ENCODE data around the gene MPDU1.

Gene MPDU1

DNA sequence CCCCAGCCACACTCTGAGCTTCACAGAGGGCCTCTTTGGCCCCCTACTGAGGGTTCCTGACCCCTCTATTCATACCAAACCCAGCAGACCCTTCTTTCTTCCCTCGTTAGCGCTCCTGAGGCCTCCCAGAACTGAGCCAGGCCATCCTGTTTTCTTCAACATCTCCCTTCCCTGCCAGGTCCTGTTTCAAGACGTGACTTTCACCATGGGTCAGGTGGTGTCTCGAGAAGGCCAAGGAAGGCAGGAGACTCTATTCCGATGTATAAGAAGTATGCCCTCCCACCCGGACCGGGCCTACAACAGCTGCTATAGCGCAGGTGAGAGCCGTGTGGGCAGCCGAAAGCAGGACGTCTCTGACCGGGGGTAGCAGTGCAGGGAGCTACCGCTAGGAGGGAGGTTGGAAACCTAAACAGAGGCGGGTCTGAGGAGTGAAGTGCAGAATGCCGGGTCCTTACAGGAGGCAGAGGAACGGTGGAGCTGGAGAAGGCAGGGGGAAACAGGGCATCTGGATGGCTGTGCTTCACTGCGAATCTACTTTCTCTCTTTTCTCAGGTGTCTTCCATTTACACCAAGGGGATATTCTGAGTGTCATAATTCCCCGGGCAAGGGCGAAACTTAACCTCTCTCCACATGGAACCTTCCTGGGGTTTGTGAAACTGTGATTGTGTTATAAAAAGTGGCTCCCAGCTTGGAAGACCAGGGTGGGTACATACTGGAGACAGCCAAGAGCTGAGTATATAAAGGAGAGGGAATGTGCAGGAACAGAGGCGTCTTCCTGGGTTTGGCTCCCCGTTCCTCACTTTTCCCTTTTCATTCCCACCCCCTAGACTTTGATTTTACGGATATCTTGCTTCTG, 23.3 kb upstream of the MPDU1 start:
- DNase-seq (ENCODE audit: low read depth in 3 of 3) = peak; percentile 51 to 61 (median 52)

DNA sequence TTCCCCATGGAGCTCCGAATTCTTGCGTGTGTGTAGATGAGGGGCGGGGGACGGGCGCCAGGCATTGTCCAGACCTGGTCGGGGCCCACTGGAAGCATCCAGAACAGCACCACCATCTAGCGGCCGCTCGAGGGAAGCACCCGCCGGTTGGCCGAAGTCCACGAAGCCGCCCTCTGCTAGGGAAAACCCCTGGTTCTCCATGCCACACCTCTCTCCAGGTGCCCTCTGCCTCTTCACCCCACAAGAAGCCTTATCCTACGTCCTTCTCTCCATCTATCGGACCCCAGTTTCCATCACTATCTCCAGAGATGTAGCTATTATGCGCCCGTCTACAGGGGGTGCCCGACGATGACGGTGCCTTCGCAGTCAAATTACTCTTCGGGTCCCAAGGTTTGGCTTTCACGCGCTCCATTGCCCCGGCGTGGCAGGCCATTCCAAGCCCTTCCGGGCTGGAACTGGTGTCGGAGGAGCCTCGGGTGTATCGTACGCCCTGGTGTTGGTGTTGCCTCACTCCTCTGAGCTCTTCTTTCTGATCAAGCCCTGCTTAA, 22.6 kb upstream of the MPDU1 start:
- peak; percentile 75 to 83 (median 77) for DNase-seq (ENCODE audit: low read depth in 3 of 3)

DNA sequence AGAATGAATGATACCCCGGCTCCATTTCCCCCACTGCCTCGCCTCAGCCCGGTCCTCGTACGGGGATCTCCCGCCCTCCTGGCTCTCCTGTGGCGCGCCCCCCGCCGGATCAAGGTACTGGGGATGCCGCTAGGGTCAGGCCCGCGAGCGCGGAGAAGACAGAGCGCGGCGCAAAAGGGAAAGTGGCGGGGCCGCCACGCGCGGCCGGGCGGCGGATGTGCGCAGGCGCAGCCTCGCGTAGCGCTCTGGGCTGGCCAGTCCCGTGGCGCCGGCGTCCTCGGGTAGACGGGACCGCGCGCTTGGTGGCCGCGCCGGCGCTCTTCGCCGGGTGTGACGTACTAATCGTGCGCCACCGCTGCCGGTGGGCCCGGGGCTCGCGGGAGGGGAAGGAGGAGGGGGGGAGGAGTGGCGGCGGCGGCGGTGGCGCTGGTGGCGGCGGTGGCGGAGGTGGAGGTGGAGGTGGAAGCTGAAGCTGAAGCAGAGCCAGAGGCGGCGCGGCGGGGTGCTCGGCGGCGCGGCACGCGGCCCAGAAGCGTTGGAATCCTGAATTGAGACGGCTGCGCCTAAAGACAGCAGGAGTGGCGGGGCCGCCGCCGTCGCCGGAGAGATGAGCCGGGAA, 22.0 kb upstream of the MPDU1 start, which contains the start of gene SENP3:
Gene SENP3, plus strand, starts transcription at position 331 of the 619 bp plus-strand sequence. CDS start 1,158 bp downstream, outside the sequence.
- peak; percentile 79 to 90 (median 82) for DNase-seq (ENCODE audit: low read depth in 3 of 3)

DNA sequence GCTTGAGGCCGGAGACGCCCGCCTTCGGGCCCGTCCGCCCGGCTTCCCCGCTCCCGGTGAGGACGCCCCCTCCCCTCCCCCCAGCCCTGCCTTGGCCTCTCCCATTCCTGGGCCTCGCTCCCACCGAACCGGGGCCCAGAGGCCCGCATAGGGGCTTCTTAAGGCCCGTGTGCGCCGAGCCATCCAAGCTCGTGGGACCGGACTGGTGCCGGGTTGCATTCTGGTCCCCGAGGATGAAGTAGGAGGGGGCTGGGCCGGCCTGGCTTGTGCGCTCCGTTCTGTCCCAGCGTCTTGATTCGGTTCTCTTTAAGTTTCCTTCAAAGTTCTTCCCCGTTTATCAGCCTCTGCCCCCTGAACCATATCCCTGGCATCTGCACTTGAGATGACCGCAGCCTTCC, 21.4 kb upstream of the MPDU1 start:
- DNase-seq (ENCODE audit: low read depth in 3 of 3) = no peak

DNA sequence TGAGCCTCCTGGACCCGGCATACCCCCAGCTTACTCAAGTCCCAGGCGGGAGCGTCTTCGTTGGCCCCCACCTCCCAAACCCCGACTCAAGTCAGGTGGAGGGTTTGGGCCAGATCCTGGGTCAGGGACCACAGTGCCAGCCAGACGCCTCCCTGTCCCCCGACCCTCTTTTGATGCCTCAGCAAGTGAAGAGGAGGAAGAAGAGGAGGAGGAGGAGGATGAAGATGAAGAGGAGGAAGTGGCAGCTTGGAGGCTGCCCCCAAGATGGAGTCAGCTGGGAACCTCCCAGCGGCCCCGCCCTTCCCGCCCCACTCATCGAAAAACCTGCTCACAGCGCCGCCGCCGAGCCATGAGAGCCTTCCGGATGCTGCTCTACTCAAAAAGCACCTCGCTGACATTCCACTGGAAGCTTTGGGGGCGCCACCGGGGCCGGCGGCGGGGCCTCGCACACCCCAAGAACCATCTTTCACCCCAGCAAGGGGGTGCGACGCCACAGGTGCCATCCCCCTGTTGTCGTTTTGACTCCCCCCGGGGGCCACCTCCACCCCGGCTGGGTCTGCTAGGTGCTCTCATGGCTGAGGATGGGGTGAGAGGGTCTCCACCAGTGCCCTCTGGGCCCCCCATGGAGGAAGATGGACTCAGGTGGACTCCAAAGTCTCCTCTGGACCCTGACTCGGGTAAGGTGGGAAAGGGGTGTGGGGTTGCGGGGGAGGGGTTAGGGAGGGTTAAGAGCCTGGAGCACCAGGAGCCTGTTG, 20.4 kb upstream of the MPDU1 start:
- no peak for DNase-seq (ENCODE audit: low read depth in 3 of 3)

DNA sequence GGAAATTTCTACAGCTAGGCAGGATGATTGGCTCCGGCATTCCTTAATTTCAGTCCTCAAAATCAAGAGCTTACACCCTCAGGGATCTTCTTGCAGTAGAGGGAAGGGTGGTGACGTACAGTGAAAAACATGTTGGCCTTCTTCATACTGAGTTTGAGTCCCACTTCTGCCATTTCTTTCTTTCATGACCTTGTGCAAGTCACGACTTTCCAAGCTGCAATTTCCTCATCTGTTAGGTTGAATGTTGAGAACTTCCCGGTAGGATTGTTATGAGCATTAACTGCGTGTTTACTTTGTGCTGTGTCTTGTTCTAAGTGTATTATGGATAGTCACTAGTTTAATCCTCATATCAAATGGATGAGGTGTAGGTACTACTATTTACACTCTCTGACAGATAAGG, 14.1 kb upstream of the MPDU1 start:
- no peak for DNase-seq (ENCODE audit: low read depth in 3 of 3)

DNA sequence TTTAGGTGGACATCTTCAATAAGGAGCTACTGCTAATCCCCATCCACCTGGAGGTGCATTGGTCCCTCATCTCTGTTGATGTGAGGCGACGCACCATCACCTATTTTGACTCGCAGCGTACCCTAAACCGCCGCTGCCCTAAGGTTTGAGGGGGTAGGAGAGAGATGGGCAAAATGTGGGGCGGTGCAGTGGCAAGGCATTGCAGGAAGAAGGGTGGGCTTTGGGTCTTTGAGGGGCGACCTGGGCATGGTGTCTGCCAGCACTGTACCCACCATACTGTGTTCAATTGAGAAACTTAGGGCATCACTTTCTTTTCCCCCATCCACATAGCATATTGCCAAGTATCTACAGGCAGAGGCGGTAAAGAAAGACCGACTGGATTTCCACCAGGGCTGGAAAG, 13.3 kb upstream of the MPDU1 start:
- no peak for DNase-seq (ENCODE audit: low read depth in 3 of 3)

DNA sequence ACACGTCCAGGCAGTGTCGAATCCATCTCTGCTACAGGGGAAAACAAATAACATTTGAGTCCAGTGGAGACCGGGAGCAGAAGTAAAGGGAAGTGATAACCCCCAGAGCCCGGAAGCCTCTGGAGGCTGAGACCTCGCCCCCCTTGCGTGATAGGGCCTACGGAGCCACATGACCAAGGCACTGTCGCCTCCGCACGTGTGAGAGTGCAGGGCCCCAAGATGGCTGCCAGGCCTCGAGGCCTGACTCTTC, 11.4 kb upstream of the MPDU1 start:
- DNase-seq (ENCODE audit: low read depth in 3 of 3) = peak in 1 of 3 donors; percentile 96

DNA sequence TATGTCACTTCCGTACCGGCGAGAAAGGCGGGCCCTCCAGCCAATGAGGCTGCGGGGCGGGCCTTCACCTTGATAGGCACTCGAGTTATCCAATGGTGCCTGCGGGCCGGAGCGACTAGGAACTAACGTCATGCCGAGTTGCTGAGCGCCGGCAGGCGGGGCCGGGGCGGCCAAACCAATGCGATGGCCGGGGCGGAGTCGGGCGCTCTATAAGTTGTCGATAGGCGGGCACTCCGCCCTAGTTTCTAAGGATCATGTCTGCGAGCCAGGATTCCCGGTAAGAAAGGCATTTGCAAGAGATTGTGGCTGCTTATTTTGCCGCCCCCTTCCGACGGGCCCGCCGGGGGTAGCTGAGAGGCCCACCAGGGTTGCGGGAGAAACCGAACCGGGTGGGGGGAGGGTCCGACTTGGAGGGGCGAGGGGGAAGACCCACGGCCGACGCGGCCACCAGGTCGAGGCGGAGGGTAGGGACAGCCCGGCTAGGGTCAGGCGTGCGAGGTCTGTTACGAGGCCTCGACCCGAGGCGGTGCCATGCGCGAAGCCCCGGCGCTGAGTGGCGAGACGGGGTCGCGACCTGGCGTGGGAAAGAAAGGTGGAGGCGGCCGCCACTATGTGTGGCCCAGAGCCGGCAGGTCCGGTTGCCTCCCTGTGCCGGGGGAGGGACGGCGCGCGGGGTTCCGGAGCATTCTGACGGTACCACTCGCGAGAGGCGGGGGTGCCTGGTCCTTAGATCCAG, 10.9 kb upstream of the MPDU1 start:
- DNase-seq (ENCODE audit: low read depth in 3 of 3) = peak in 2 of 3 donors; percentile 99 to 100

DNA sequence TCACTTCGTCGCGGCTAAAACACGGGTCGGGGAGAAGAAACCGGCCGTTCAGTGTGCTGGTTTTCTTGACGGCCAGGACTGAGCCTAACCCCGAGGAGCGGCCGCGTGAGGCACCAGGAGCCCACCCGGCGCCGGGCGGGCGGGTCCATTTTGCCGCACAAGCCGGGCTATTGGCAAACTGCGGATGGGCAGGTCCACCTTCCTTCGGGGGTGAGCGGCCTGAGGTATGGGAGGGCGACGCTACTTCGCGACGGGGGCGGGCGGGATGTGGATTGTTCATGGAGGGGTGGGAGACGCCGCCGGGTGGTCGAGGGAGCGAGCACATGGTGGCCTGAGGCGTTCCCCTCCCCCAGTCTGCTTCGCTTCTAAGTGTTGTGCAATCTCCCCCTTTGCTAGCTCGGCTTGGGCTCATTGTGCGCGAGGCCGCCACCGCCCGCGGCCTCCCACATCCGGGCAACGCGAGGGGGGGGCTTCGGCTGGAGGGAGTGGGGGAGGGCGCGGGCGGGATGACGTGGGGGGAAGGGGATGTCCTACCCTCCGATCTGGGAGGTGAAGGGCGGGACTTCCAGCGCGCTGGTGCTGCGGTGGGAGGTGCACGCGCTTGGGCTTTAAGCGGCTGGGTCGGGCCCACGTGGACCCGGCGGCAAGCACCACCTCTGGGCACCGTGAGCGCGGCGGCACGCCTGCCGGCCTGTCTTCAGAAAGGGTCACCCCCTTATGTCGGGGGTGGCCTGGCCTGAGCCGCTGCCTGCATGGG, 10.2 kb upstream of the MPDU1 start:
- peak; percentile 80 to 86 (median 83) for DNase-seq (ENCODE audit: low read depth in 3 of 3)

DNA sequence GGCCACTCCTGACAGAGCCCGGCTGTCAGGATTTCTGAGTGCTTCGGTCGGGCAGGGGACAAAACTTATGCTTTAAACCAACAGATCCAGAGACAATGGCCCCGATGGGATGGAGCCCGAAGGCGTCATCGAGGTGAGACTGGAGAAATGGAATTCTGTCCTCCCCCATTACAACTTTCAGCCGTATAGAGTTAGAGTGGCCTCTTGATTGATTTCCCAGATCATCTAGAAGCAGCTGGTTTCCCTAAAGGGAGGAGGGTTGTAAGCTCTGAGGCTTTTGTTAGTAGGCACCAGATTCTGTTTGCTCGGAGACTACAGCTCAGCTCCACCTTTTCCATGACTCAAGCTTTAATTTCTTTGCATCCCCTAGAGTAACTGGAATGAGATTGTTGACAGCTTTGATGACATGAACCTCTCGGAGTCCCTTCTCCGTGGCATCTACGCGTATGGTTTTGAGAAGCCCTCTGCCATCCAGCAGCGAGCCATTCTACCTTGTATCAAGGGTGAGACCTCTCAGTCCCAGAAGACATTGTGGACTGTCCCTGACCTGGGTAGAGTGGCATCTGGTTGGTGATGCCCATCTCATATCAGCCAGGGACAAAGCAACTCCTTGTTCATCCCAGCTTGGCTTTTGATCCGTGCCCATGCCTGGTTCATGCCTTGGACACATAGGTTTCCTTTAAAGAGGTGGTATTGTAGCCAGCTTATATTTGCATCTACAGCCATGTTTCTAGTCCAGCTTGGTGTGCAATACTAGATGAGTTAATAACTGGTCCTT, 9.3 kb upstream of the MPDU1 start:
- DNase-seq (ENCODE audit: low read depth in 3 of 3) = no peak

DNA sequence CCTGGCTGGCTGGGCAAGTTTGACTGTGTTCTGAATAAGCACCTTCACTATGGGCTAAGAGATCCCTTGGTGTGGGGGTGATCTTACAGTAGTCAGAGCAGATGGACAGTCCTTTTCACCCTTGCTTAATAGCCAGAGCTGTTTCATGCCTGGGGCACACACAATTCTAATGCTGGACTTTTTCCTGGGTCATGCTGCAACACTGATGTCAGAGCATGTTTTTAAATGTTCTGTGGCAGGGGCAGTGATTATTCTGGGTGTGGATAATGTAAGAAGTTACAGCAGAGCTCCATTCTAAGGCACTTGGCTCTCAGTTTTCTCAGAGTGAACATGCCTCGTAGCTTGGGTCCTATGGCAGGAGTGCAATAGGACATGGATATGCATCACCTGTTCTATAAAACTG, 8.2 kb upstream of the MPDU1 start:
- DNase-seq (ENCODE audit: low read depth in 3 of 3) = no peak

DNA sequence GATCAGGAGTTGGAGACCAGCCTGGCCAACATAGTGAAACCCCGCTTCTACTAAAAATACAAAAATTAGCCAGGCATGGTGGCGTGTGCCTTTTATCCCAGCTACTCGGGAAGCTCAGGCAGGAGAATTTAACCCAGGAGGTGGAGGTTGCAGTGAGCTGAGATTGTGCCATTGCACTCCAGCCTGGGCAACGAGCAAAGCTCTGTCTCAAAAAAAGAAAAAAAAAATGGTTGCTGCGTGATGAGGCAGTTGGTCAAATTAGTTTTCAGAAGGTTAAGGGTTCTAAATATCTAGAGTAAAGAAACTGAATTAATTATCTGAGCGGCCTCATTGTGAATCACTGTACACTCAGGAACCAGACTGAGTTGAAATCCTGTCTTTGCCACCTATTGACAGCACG, 7.7 kb upstream of the MPDU1 start:
- DNase-seq (ENCODE audit: low read depth in 3 of 3) = no peak

DNA sequence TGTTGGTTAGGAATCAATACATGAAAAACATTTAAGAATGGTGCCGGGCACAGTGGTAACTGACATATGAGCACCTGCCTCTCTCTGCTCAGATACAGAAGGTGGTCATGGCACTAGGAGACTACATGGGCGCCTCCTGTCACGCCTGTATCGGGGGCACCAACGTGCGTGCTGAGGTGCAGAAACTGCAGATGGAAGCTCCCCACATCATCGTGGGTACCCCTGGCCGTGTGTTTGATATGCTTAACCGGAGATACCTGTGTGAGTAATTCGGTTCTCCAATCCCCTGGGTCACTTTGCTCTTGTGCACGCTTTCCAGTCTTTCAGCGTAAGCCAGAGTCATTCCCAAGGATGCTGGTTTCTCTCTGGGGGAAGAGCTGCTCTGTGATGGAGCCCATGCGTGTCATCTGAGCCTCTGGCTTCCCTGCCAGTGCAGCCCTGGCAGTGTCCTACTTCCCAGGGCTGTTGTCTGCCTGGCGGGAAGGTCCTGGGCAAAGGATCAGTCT, 7.2 kb upstream of the MPDU1 start:
- DNase-seq (ENCODE audit: low read depth in 3 of 3) = no peak

DNA sequence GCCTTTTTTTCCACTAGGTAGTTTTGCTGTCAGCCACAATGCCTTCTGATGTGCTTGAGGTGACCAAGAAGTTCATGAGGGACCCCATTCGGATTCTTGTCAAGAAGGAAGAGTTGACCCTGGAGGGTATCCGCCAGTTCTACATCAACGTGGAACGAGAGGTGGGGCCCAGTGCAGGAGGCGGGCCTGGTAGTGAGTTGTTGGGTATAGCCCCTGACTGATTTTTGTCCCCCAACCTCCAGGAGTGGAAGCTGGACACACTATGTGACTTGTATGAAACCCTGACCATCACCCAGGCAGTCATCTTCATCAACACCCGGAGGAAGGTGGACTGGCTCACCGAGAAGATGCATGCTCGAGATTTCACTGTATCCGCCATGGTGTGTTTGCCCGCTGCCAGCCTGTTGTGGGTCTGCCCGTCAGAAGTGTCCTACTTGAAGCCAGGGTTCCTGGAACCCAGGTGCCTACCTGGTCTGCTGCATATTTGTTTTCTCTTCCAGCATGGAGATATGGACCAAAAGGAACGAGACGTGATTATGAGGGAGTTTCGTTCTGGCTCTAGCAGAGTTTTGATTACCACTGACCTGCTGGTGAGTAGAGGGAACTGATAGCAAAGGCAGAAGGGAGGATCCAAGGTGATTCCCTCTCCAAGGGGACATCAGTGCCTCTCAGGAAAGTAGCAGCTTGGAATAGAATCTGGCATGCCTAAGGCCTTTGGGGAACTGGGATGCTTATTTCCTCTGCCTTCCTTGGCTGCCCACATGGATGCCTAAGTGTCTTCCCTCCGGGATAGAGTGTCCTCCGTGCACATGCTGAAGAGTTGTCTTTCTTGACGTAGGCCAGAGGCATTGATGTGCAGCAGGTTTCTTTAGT, 6.1 kb upstream of the MPDU1 start:
- DNase-seq (ENCODE audit: low read depth in 3 of 3) = no peak

DNA sequence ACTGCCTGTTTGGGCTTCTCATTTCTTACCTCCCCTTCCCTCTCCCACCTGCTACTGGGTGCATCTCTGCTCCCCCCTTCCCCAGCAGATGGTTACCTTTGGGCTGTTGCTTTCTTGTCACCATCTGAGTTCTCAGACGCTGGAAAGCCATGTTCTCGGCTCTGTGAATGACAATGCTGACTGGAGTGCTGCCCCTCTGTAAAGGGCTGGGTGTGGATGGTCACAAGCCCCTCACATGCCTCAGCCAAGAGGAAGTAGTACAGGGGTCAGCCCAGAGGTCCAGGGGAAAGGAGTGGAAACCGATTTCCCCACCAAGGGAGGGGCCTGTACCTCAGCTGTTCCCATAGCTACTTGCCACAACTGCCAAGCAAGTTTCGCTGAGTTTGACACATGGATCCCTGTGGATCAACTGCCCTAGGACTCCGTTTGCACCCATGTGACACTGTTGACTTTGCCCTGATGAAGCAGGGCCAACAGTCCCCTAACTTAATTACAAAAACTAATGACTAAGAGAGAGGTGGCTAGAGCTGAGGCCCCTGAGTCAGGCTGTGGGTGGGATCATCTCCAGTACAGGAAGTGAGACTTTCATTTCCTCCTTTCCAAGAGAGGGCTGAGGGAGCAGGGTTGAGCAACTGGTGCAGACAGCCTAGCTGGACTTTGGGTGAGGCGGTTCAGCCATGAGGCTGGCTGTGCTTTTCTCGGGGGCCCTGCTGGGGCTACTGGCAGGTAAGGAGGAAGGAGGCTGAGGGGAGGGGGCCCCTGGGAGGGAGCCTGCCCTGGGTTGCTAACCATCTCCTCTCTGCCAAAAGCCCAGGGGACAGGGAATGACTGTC, 4.4 kb upstream of the MPDU1 start, which contains the start of gene CD68:
Gene CD68, plus strand, starts transcription at position 638 of the 833 bp plus-strand sequence. Its CDS starts 40 bp downstream, at position 678.
- peak; percentile 65 to 71 (median 68) for DNase-seq (ENCODE audit: low read depth in 3 of 3)

DNA sequence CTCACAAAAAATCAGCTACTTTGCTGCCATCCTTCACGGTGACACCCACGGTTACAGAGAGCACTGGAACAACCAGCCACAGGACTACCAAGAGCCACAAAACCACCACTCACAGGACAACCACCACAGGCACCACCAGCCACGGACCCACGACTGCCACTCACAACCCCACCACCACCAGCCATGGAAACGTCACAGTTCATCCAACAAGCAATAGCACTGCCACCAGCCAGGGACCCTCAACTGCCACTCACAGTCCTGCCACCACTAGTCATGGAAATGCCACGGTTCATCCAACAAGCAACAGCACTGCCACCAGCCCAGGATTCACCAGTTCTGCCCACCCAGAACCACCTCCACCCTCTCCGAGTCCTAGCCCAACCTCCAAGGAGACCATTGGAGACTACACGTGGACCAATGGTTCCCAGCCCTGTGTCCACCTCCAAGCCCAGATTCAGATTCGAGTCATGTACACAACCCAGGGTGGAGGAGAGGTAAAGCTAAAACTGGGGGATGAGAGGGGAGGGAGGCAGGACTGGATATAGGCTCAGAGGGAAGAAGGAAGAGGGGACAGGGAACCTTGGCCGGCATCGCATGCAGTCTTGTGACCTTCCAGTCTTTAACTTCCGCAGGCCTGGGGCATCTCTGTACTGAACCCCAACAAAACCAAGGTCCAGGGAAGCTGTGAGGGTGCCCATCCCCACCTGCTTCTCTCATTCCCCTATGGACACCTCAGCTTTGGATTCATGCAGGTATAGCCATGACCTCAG, 3.6 kb upstream of the MPDU1 start:
- DNase-seq (ENCODE audit: low read depth in 3 of 3) = no peak

Measured in stimulated activated CD4-positive, alpha-beta T cell treated with anti-CD3 and anti-CD28 coated beads, TNF-alpha, amount 100 ng/mL, for 48 hours (primary cell).